Hematopoietic multipotent progenitor cell (in vitro differentiated cells): ENCODE results near the gene PITPNC1. TPM values are rescaled to one million over a fixed set of nuclear protein-coding genes. Genes with fewer than 3 reads are reported as not detected.
"Not testable (repeated sequence)": the region's sequence is repeated elsewhere in the genome, so short reads cannot be mapped to it uniquely, and the experiment has no call there.

Experiments used
- DNase-seq, 3 donors: peaks; one replicate each; pipeline ENCODE4 v3.0.0-alpha.2; 2011 to 2015; ENCODE audit warnings: low read depth in 2 of 3, low spot score in 2 of 3
- total RNA-seq: library from RNA; depleted of rRNA; stranded (reverse); fragments of >200 nt; gene quantifications from one replicate; pipeline ENCODE4 v1.2.3, GENCODE V29; 2012

Gene PITPNC1
- total RNA-seq, 1 donor: 5.9 TPM

- no peak for DNase-seq
These were observed 126.1 kb downstream of the PITPNC1 start for GRCh38 chr17:67503184-67503583.

DNA sequence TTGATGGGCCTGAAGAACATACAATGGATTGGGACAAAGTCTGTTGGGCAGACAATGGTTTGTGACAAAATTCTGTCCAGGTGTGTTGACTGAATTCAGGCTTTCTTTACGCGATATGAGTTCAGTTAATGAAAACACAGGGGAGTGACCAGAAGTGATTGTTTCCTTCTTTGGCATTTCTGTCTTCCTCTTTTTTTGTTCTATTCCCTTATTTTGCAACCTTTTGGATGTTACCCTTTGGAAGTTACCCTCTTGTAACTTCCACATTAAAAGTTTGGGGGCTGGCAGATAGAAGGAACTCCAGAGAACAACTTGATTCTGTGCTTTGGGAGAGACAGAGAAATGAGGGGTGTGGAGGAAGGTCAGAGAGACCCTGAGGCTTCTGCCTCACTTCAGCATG, 126.7 kb downstream of the PITPNC1 start:
- no peak for DNase-seq

GRCh38 chr17:67504182-67504581, 127.1 kb downstream of the PITPNC1 start:
- no peak for DNase-seq

GRCh38 chr17:67506966-67507365, 129.9 kb downstream of the PITPNC1 start:
- no peak for DNase-seq

GRCh38 chr17:67509390-67510287, 132.6 kb downstream of the PITPNC1 start:
- DNase-seq: no peak

DNA sequence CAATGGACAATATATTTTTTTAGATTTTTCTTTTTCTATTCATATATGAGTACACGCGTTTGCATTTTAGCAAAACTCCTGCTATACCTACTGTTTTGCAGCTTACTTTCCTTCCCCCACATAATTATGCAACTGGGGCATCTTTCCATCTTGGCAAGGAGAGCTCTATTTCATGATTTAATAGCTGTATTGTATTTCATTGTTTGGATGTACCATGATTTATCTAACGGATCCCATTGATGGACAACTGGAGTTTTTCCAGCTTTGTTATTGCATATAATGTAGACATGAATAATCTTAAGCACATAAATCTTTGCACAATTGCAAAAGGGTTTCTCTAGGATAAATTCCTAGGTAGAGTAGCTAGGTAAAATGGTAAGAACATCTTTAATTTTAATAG, 133.9 kb downstream of the PITPNC1 start:
- no peak for DNase-seq

GRCh38 chr17:67511804-67512203, 134.7 kb downstream of the PITPNC1 start:
- no peak for DNase-seq

DNA sequence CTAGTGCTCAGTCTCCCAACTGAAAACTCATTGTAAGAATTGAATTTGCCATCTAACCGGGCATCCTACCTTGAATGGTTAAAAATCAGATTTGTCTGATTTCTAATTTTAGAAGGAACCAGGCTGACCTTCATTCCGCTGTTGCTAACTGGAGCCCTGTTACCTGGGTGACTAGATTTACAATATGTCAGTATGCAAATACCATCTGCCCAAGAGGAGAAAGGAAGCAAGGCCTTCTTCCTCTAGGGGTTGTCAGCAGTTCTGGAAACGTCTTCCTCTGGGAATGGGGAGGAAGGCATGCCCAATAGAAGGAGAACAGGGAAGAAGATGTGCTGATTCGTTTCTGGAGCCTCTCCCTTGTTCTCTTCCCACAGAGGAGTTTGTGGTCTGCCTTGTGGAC, 137.9 kb downstream of the PITPNC1 start:
- no peak for DNase-seq

DNA sequence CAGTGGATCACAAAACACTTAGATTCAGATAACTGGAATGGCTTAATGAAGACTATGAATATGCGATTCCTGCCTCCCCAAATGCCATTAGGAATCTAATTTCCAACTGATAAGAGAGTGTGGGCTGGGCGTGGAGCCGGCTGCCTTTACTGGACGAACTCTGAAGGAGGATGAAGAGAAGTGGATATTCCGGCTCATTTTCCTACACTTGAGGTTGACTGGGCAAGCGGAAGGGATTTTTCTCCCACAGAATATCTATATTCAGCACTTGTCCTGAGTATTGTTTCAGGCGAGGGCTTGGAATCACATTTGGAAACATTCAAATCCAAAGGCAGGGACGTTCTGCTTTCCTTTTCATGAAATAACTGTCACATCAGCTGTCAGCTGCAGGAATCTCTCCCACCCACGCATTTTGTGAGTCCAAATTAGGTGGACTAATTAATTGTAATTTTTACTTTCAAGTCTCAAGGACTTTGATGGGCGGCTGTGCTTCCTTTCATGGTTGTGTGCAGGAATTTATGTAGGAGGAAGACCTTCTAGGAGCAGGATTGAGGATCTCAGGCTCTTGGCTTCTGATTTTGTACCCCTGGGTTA, 138.5 kb downstream of the PITPNC1 start:
- DNase-seq: no peak

- not testable (repeated sequence) for DNase-seq
These were observed 139.5 kb downstream of the PITPNC1 start for GRCh38 chr17:67516571-67516970.

- no peak for DNase-seq
These were observed 140.2 kb downstream of the PITPNC1 start for GRCh38 chr17:67517325-67517724.

DNA sequence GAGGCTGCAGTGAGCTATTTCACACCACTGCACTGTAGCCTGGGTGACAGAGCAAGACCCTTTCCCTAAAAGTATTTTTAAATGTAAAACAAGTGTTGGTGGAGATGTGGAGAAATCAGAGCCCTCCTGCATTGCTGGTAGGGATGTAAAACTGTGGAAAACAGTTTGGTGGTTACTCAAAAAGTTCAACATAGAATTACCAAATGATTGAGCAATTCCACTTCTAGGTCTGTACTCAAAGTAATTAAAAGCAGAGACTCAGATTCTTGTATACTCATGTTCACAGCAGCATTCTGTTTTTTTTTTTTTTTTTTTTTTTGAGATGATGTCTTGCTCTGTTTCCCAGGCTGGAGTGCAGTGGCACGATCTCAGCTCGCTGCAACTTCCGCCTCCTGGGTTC, 141.8 kb downstream of the PITPNC1 start:
- no peak for DNase-seq

DNA sequence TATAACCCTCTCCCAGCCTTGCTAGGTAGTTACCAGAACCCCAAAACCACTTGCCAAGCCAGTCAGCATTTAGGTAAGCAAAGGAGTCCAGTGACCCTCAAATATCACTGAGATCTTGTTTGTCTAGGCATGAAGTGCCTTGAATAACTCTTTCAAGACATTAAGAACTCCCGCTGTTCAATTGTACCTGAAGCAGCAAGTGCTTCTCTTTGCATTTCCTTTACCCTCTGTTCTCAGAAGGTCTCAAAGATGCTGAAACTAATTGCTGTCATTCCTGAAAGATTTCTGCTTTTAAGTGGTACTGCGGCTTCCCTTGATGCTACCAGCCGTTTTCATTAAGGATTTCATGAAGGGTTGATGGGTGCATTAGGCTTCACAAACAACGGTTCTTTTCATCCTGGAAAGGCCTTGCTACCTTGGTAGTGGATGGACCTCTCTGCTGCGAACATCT, 142.7 kb downstream of the PITPNC1 start:
- no peak for DNase-seq

DNA sequence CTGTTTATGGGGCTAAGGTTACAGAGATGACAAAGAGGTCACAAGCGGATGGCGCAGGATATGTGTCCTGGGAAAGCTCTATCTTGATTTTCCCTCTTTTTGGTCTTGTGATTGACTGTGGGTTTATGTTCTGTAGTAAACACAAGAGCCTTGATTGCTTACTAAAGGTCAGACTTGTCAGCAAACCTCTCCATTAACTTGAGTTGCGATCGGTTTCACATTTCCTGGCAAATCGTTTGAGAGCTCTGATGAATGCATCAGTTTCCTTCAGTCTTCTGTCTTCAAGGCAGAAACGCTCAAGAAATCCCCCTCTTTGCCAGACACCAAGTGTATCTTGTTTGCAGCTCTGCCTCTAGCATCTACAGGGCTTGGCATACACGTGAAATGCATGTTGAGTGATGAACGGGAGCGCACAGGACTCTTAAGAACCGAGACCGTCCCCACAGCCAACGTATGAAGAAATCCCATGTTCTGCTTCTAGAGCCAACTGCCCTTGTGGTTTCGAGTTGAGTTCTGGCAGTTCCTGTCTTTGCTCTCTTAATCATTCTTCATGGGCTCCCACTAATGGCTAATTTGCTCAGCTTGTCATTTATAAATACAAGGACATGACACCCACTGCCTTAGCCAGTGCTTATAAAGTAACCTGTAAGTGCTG, 143.3 kb downstream of the PITPNC1 start:
- peak in 2 of 3 donors; percentile 27 to 66 for DNase-seq

GRCh38 chr17:67520916-67521774, 144.1 kb downstream of the PITPNC1 start:
- DNase-seq: no peak

DNA sequence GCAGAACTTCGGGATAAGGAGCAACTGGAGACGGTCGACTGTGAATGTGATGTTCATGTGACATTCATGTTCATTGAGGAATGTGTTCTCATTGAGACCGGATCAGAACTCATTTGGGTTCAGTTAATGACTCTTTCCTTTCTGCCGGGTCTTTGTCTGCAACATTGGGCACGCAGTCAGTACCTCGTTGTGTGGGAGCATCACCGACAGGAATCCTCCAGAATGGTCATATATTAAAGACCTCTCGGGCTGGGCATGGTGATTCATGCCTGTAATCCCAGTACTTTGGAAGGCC, 144.6 kb downstream of the PITPNC1 start:
- DNase-seq: no peak

- DNase-seq: no peak
These were observed 146.0 kb downstream of the PITPNC1 start for GRCh38 chr17:67523101-67523500.

DNA sequence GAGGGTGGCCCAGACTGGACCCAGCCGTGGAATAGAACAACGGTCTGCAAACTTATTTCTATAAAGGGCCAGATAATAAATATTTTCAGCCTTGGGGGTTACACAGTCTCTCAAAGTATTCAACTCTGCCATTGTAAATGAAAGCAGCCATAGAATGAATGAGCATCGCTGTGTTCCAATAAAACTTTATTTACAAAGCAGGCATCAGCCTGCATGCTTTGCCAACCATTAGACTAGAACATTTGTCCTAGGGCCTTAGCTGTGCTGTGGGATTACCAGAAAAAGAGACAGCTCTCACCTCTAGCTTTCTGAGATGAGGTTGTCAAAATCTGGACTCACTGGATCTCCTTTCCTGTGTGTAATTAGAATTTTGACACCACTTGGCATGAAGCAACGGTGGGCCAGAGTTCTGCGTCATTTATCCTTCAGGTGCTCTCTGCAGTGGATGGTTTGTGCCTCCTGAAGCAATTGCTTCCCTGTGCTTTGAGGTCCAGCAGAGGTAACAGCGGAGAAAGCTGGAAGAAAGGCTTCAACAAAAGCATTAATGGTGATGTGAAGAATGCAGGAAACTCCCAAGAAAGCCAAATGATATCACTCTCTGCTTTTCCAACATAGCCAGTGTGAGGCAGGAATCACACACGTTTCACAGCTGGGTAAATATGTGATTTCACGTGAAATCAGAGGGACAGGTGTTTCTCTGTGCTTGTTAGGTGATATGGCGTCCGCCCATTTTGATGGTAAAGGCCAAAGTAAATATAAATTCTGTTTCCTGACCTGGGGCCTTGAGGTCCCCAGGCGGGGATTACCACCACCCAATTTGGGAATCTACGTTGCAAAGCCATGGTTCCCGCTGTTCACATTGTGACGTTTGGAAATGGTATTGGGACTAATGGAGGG, 148.4 kb downstream of the PITPNC1 start:
- DNase-seq: no peak

DNA sequence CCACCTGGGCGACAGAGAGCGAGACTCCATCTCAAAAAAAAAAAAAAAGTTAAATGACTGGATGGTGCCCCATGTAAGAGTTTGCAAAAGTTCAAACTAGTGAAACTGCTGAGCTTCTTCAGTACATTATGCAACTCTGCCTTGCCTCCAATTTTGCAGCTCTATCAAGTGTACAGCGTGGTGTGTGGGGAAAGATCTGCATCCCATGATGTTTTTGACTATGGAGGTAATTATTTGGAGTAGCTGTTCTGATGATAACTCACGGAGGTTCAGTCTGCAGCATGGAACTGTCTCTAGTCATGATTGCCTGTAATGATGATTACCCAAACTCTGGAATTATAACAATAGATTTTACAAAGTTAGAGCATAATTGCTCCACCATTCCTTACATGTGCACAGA, 149.6 kb downstream of the PITPNC1 start:
- DNase-seq: no peak
